Measurements from ENCODE around the gene DSTYK.

The DSTYK gene

DNA sequence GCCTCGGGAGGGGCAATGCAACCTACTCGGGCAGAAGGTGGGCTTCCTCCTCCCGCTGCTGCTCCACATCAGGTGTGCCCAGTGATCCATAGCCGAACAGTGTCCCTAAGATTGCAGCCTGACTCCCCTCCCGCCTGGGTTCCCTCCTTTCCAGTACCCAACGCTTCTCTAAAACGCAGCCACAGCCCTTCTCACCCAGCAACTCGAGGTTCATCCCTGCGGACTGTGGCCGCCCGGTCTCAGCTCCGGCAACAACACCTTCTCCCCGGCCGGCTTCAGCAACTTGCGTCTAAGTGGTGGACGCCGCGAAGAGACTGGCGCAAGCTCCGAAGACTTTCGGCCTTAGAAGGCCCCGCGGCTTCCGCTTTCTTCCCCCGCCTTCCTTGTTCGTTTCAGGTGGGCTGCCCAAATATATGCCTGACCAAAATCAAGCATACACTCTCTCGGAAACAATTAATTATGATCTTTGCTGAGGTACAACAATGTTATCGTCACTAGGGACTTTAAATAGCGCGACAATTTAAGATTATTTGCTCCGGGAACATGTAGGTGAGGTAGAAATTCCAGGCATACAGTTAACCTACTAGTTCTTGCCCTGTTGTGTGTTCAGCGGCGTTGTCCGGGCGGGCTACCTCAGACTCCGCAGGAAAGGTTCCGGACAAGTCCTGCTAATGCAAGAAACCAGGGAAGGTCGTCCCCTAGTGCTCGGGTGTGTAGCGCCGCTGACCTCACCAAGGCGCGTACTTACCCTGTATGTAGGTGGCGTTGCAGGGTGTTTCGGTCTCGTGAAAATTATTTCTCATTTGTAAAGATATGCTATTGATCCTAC is 89.6 kb downstream of the DSTYK start, which contains the start of gene RBBP5:
RBBP5 (minus strand) TSS at position 319 of the 829 bp plus-strand sequence; CDS start at position 214, 105 bp downstream.
- peak; percentile 97 for DNase-seq

DNA sequence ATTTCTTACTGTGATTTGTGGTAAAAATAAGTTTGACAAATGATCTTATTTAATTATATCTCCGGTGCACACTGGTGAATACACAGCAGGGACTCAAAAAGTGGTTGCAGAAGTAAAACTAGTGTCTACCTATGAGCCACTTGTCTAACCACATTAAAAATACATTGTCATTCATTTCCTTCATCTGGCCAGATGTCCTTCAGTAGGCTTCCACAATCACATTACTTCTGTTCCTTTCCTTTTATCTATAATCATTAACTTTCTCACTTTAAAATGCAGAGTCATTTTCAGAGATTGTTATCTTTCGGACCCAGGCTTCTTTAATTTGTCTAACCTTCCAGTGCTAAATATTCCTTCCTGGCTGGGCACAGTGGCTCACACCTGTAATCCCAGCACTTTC is 92.8 kb downstream of the DSTYK start:
- DNase-seq, result no peak

GRCh38 chr1:205111354-205111753 is 100.1 kb downstream of the DSTYK start:
- DNase-seq, result no peak

GRCh38 chr1:205109711-205110110 is 101.8 kb downstream of the DSTYK start:
- DNase-seq, result no peak

- no peak for DNase-seq
Measured at GRCh38 chr1:205109269-205109668, 102.2 kb downstream of the DSTYK start.

DNA sequence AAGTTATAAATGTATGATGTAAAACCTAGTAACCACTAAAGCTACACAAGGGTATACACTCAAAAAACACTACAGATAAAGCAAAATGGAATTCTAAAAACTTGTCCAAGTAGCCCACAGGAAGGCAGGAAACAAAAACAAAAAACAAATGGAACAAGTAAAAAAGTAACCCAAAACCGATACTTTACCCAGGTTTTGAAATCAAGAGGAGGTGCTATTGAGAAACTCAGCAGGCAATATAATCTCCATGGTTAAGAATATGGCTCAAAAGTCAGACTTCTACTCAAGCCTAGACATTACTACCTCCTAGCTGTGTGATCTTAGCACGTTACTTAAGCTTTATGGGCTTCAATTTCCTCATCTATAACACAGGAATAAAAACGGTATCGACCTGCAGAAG is 103.0 kb downstream of the DSTYK start:
- DNase-seq, result no peak

DNA sequence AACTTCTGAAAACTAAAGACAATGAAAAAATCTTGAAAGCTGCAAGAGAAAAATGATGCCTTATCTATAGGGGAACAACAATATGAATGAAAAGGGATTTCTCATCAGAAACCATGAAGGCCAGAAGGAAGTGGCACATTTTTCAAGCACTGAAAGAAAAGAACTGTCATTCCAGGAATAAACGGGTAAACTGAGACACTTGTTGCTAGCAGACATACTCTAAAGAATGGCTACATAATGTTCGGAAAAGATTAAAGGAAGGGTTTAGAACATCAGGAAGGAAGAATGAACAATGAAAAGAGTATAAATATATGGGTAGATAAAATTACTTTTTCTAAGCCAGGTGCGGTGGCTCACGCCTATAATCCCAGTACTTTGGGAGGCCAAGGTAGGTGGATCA is 104.2 kb downstream of the DSTYK start:
- DNase-seq, result no peak

DNA sequence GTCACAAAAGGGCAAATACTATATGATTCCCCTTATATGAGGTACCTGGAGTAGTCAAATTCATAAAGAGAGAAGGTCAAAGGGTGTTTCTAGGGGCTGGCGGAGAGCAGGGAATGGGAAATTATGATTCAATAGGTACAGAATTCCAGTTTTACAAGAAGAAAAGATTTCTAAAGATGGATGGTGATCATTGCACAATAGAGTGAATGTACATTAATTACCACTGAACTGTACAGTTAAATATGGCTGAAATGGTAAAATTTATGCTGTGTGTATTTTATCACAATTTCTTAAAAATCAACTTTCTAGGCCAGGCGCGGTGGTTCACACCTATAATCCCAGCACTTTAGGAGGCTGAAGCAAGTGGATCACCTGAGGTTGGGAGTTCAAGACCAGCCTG is 109.1 kb downstream of the DSTYK start:
- DNase-seq, result no peak

DNA sequence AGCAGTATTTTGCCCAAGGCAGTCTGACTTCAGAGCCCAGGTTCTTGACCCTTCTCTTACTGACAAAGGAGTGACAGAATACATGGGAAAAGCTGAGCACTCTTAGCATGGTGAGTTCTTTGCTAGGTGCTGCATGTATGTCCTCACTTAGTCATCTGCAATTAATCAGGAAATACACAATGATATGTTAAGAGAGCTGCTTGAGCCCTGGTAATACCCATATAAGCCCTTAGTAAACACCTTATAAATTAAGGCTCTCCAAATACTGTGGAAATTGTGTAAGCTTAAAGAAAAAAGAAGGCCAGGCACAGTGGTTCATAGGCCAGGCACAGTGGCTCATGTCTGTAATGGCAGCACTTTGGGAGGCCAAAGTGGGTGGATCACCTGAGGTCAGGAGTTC is 113.3 kb downstream of the DSTYK start:
- no peak for DNase-seq

GRCh38 chr1:205095422-205095821 is 116.1 kb downstream of the DSTYK start:
- no peak for DNase-seq

Measured in NCI-H1048 (cell line).